Central memory CD4-positive, alpha-beta T cell (primary cell): ENCODE results near the gene NRXN3.

Experiments used
- DNase-seq: peaks from one replicate; pipeline ENCODE4 v3.0.0; 2022

The NRXN3 gene

DNA sequence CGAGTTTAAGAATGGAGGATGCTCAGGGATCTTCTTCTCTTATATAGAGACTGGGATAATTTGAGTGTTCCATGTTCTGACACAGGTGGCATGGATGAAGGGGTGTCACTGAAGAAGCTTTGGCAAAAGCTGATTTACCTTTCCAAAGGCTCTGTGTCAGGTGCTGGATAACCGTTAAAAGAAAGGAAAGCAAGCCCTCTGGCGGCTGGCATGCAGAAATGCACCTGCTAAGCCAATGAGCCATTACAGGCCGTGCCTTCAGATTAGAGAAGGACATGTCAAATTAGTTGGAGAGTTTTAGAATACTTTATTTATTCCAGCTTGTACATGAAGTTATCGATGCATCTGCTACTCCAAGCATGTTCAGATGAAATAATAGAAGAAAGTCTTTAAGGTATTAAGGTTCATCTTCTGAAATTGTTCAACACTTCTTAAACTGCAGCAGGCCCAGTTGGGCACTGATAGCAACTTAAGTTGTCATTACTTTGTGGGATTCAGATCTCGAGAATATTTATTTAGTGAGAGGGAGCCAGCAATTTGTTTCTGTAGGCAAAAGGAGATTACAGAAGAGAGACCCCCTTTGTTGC, 678.2 kb downstream of the NRXN3 start:
- DNase-seq: no peak

DNA sequence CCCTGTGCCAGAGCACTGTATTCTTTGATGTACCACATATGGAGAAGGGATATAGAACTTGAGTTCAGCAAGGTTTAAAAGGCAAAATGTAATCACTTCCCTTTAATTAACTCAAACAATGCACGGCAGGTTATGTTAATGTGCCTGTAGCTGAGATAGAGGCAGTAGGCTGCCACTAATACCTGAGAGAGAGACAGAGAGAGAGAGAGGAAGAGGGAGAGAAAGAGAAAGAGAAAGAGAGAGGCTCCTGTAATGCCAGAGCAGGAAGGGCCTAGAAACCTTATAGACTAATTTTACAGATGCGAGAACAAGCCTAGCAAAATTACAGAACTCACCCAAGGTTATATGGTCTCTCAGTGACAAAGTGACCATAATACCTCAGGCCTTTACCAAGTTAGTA, 679.8 kb downstream of the NRXN3 start:
- no peak for DNase-seq

DNA sequence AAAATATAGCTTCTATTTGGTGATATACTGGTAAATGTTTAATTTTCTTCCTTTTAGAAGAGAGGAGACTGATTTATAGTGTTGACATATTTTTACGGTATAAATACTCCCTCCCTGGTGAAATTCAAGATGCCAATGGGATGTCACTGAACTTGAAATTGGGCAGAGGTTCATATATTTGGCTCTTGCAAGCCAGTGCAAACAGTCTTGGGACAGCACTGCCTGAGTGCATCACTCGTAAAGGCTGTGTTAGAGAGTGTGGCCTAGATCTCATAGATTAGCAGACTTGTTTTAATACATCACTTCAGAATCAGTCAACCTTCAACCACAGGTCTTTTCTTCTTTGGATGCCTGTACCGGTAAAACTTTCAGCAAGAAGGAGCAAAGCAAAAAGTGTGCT, 681.0 kb downstream of the NRXN3 start:
- no peak for DNase-seq

DNA sequence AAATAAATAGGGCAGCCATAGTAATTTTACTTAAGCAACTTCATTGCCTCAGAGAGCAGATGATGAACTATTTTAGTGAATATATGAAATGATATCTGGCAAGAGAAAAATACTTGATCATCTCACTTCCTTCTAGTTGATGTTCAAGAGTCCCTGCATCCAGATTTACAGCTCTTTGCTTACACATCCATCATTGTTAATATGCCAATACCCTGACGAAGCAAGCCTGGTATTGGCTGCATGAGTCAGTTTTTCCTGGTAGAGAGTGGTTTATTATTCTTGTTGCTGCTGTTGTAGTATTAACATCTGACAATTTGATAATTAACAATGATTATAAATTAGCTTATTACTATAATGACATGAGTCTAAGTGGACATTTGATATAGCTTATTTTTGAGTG, 681.9 kb downstream of the NRXN3 start:
- no peak for DNase-seq

- no peak for DNase-seq
These were observed 687.8 kb downstream of the NRXN3 start for GRCh38 chr14:78857974-78858373.

- no peak for DNase-seq
These were observed 693.0 kb downstream of the NRXN3 start for GRCh38 chr14:78863143-78863542.

- no peak for DNase-seq
These were observed 702.7 kb downstream of the NRXN3 start for GRCh38 chr14:78872837-78873236.

DNA sequence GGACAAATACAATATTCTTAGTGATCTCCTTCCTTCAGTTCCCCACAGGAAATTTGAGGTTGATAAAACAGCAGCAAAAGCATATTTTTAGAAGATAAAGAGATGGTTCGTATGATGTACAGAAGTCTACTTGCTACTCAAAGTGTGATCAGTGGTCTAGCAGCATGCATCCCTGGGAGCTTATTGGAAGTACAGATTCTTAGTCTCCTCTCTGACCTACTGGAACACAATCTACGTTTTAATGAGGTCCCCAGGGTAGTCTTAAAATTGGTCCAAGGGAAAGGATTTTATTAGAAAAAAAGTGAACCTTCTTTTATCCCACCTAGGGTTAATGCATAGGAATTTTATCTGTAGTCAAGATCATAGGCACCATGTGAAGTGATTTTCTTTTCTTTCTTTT, 703.4 kb downstream of the NRXN3 start:
- DNase-seq: no peak

DNA sequence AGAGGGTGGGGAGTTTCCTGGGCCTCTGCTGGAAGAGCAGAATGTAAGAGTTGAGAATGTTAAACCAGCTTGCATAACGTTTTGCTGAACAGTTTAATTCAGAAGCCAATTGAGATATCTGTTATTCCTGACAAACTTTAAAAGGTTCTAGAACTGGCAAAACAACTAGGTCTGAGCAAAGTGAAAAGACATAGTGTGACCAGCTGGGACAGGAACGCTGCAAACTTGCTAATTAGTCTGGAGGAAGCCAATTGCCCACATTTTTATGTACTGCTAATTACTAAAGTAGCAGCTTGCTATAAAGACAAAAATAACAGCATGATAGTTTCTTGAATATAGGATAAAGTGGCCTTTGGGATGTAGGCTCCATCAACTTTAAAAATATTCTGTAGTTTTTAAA, 704.9 kb downstream of the NRXN3 start:
- no peak for DNase-seq

DNA sequence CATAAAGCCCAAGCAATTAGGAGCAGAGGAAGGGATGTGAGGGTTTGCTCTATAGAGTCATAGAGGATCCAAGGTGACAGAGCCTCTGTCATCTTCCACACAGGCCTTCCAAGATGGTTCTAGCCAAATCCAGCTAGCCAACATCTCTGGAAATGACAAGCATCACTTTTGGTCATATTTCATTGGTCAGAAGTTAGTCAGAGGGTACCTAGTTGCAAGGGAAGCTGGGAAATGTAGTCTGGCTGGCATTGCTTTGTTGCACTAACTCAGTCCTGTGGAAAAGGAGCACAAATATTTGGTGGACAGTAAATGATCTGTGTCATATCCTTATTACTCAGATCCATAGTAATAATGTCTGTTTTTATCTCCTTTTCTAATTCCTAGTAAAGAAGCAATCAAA, 715.7 kb downstream of the NRXN3 start:
- no peak for DNase-seq

DNA sequence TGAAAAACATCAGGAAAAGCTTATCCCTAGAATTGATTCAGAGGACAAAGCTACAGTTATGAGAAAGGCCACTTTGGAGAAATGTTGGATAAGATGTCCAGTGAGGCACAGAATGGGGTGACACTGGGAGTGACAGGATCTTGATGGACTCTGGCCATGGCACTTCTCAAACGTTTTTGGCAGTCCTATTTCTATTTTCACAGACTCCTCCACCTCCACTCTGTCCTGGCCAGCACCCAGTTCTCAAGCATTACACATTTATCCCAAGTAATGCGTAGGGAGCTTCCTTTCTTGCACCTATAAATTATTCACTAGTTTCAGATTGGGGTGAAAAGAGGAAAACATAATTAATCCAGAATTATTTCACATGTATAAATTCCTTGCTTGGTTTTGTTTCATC, 727.3 kb downstream of the NRXN3 start:
- no peak for DNase-seq

DNA sequence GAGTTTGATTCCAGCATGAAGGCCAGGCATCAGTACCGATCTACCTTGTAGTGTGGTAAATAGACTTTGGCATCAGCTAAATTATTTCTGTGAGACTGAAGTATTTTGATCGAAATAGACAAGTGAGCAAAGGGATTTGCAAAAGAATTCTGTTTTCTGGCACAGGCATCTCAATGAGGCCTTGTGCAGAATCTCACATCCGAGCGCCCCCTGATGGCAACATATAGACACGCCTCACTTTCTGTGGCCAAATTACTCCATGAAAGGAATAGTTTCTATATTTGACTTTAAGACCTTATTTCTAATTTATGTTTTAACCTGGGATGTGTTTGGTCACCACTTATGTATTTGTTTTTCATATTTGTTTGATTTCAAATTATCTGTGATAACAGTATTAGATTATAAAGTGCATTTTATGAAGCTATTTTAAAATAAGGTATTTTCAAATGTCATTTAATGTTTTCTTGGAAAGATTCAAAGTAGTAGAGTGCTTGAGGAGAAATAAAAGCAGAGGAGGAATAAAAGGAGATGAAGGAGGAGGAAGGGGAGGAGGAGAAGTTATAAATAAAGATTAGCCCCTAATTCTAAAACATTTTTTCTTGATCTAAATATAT, 731.9 kb downstream of the NRXN3 start:
- DNase-seq: no peak

- DNase-seq: no peak
These were observed 733.9 kb downstream of the NRXN3 start for GRCh38 chr14:78904094-78904493.

DNA sequence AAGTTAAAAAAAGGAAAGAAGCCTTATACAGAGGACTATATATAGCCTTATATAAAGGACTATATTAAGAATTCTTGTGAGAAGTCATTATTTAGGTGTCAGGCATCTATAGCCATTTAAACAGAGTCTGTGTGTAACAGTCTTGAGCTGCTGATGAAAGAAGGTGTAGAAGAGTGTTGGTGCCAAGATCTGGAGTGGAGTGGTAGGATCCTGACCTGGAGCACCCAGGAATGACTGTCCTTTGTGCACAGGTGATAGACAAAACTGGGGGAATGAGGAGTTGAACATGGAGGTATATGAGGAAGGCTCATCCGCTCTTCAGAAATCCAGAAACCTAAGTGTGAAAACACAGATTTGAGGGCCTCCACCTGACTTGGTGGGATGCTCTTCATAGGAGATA, 747.3 kb downstream of the NRXN3 start:
- DNase-seq: no peak

GRCh38 chr14:78921856-78922255, 751.7 kb downstream of the NRXN3 start:
- no peak for DNase-seq

DNA sequence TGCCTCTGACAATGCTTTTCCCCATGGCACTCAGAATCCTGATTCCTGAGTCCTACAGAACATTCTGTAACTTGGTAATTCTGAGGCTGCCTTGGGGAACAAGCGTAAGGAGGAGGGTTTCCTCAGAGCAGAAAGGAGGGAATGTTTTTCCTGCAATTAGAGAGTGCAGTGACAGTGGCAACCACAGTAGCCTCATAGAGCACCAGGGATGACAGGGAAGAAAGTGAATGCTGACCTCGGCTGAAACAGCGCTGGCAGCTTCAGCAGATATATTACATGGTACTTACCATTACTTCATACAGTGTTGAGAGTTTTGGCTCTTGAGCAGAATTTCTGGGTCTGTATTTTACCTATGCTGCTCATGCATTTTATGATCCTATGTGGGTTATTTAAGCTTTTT, 757.1 kb downstream of the NRXN3 start:
- DNase-seq: no peak

GRCh38 chr14:78933166-78933565, 763.0 kb downstream of the NRXN3 start:
- DNase-seq: no peak

DNA sequence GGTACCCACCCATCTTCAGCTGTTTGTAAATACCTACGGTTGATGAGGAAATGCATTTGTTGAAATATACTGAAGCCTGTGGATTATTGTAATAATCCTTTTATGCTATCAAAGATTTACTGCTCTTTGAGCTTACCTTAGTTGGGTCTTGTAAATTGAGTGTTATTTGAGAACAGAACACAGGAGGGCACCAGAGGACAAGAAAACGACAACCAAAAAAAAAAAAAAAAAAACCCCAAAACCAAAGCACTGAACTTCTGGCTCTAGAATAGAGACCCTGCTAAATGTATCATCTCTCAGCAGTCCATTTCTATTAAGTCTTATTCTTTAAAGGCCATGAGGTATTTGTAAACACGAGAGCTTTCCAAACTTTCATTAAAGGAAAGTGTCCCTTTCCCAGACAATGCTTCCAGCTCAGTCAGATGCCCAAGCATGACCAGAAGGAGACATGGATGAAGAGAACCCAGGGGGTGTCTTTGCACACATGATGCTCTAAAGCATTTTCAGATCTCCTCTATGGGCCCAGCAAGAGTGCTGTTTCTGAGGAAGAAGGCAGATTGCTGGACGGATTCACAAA, 763.9 kb downstream of the NRXN3 start:
- no peak for DNase-seq

DNA sequence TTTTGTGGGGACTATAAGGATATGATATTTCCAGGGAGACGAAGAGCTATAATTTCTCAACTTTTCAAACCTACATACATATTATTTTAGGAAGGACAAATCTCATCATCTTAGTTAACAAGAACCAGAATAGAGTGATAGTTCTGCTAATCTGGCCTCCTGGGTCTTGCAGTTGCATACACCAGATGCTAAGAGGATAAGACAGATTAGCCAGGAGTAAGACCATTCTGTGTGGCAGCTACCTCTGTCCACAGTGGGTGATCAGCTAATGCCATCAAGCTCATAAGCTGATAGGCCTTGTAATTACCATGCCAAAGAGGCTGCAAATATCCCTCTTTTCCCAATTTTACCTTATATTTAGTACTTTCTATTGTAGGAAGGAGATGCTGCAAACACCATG, 776.8 kb downstream of the NRXN3 start:
- no peak for DNase-seq

GRCh38 chr14:78947681-78948080, 777.5 kb downstream of the NRXN3 start:
- DNase-seq: no peak

DNA sequence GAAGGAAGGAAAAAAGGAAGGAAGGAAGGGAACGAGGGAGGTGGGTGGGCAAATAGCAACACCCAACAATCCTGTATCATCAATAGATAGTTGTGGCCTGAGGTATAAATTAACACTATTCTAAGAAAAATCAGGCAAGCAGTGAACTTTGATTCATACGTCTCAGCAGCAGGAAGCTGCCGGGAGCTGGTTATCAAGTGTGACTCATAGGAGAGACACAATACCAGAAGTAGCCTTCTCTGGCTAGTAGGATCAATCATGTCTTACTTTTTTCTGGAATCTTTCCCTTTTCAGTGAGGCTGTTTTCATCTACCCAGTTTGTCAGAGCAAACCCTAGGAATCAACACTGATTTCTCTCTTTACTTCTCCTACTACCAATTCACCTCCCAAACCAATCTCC, 780.5 kb downstream of the NRXN3 start:
- DNase-seq: no peak

- DNase-seq: no peak
These were observed 781.4 kb downstream of the NRXN3 start for GRCh38 chr14:78951602-78952001.

DNA sequence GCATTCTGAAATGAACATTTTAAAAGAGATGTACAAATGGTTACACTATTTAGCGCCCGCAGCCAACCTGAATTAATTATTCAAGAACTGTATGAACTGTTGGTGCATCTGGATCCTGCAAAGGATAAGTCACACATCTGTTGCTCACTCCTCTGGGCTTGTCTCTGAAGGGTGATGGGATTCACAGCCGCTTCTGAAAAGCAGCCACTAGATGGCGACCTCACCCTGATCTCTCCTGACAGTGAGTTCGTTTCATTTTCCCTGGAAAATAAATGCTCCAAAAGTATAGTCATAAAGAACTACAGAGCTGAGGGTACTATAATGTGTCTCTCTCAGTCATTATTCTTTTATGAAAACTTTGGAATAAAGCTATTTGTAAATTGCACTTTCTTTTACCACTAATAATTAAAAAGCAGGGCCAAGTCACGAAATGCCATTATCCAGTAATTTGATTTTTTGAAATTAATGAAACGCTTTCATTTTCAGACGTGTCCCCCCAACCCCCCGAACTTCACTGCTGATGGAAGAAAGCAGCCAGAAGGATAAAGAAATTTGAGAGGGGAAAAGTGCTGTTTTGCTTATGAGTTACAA, 789.6 kb downstream of the NRXN3 start:
- peak; percentile 10 for DNase-seq

GRCh38 chr14:78967111-78967809, 797.1 kb downstream of the NRXN3 start:
- DNase-seq: no peak
